MCF 10A (cell line): ENCODE results near the gene NCEH1. TPM values are rescaled to one million over a fixed set of nuclear protein-coding genes. Genes with fewer than 3 reads are reported as not detected.
A peak's percentile ranks its signal among the peaks of the same experiment; 100 is the strongest.

Experiments used
- BruUV-seq: library from RNA; stranded (reverse); fragments of 400-500 nt; replicated peaks from 2 replicates; lab custom pipeline; 2021; lab: Mats Ljungman, UMichigan
- CTCF ChIA-PET: fragments of 300-600 bp; sonication (Branson Sonifier 250); formaldehyde crosslinking; extraction: SDS; loops from one replicate; lab custom pipeline; 2021; ENCODE audit warnings: antibody characterized with exemption, inconsistent platforms; lab: Yijun Ruan, JAX
- POLR2A ChIA-PET: fragments of 300-600, 350-650 bp; sonication (Branson Sonifier 250); formaldehyde crosslinking; extraction: SDS; loops from one replicate; lab custom pipeline; 2020; ENCODE audit warnings: antibody characterized with exemption, inconsistent platforms; lab: Yijun Ruan, JAX
- DNase-seq: peaks from one replicate; pipeline ENCODE4 v3.0.0-alpha.2; 2018; ENCODE audit not compliant: unreplicated experiment
- H3K27ac Mint-ChIP-seq: one replicate; pipeline ENCODE4 v1.8.0; 2022; ENCODE audit warnings: mild to moderate bottlenecking, low read depth, mixed read lengths; ENCODE audit not compliant: unreplicated experiment
- H3K27me3 Mint-ChIP-seq: one replicate; pipeline ENCODE4 v1.8.0; 2022; ENCODE audit warnings: mixed read lengths; ENCODE audit not compliant: insufficient read depth, unreplicated experiment
- H3K36me3 Mint-ChIP-seq: one replicate; pipeline ENCODE4 v1.8.0; 2022; ENCODE audit warnings: mild to moderate bottlenecking, moderate library complexity, mixed read lengths; ENCODE audit not compliant: insufficient read depth, unreplicated experiment
- H3K4me1 Mint-ChIP-seq: one replicate; pipeline ENCODE4 v1.8.0; 2022; ENCODE audit warnings: mixed read lengths; ENCODE audit not compliant: insufficient read depth, unreplicated experiment
- H3K4me3 Mint-ChIP-seq: one replicate; pipeline ENCODE4 v1.8.0; 2022; ENCODE audit warnings: mild to moderate bottlenecking, moderate library complexity, mixed read lengths; ENCODE audit not compliant: unreplicated experiment
- H3K9me3 Mint-ChIP-seq: one replicate; pipeline ENCODE4 v1.8.0; 2022; ENCODE audit warnings: mixed read lengths; ENCODE audit not compliant: unreplicated experiment
- intact Hi-C: fragments of 100-400 bp; cut with micrococcal nuclease; formaldehyde crosslinking; loops from 2 replicates; pipeline ENCODE4 v1.14.1; 2022
- total RNA-seq: library from RNA; stranded (reverse); gene quantifications from 2 replicates; pipeline ENCODE4 v1.2.3, GENCODE V29; 2022
- TF ChIP-seq, protein P1 (sequence below): fragments of 200-600 bp; IDR thresholded peaks from one replicate; pipeline ENCODE4 v1.8.0; 2022; ENCODE audit warnings: antibody characterized with exemption, mild to moderate bottlenecking; ENCODE audit not compliant: unreplicated experiment

The NCEH1 gene
- total RNA-seq, 1 experiment from 2014 or later, result 28.8 TPM

DNA sequence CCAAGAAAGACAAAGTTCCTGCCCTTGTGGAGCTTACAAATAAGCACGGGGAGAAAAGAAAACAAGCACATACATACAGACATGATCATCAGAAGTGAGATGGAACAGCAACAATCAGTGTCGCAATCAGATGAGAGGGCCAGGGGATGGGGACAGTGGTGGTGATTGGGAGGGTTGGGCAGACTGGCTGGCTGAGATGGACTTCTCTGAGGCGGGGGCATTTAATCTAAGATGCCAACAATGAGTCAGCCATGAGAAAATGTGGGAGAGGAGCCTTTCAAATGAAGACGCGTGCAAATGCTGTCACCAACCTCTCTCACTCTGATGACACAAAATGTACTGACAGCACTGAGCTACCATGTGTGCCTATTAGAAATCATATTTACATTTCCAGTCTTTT lies 81.4 kb downstream of the NCEH1 start:
- TF ChIP-seq, protein P1, sequence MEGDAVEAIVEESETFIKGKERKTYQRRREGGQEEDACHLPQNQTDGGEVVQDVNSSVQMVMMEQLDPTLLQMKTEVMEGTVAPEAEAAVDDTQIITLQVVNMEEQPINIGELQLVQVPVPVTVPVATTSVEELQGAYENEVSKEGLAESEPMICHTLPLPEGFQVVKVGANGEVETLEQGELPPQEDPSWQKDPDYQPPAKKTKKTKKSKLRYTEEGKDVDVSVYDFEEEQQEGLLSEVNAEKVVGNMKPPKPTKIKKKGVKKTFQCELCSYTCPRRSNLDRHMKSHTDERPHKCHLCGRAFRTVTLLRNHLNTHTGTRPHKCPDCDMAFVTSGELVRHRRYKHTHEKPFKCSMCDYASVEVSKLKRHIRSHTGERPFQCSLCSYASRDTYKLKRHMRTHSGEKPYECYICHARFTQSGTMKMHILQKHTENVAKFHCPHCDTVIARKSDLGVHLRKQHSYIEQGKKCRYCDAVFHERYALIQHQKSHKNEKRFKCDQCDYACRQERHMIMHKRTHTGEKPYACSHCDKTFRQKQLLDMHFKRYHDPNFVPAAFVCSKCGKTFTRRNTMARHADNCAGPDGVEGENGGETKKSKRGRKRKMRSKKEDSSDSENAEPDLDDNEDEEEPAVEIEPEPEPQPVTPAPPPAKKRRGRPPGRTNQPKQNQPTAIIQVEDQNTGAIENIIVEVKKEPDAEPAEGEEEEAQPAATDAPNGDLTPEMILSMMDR, result no peak
- intact Hi-C loops, result no loop called here
- peak; percentile 64 for DNase-seq
- ChIA-PET CTCF (interaction anchor here (0.6 to 1.5 kb wide), 3 partner anchors 37 to 249 kb away, joined by 3 to 4 read pairs (median 4); partner anchors contain the start of gene NCEH1), POLR2A (interaction anchor here (0.7 kb wide), 1 partner anchor 26 kb away, joined by 3 read pairs; no protein-coding TSS in a partner anchor)
- Mint-ChIP-seq H3K4me1 (peaks cover 30% of the 10 kb centered on the region), H3K27ac (peak overlapping the region; percentile 4), H3K4me3 (no peak overlapping the region), H3K9me3 (no peaks in the 10 kb centered on the region), H3K36me3 (peaks cover 11% of the 10 kb centered on the region), H3K27me3 (no peaks in the 10 kb centered on the region)
- no TSS peak for BruUV-seq

GRCh38 chr3:172627057-172627809 lies 83.6 kb downstream of the NCEH1 start:
- Mint-ChIP-seq H3K27ac (peak overlapping the region; percentile 84), H3K27me3 (no peaks in the 10 kb centered on the region), H3K9me3 (no peaks in the 10 kb centered on the region), H3K36me3 (peaks cover 8% of the 10 kb centered on the region), H3K4me1 (peaks cover 43% of the 10 kb centered on the region), H3K4me3 (no peak overlapping the region)
- BruUV-seq, result no TSS peak
- ChIA-PET POLR2A (interaction anchor here (0.7 to 1.6 kb wide), 4 partner anchors 20 to 588 kb away, joined by 3 to 4 read pairs (median 3); no protein-coding TSS in a partner anchor), CTCF (interaction anchor here (0.6 to 2.4 kb wide), 10 partner anchors 13 to 1008 kb away, joined by 3 to 9 read pairs (median 4); partner anchors contain the start of gene NCEH1)
- intact Hi-C loops, result no loop called here
- peak; percentile 59 for DNase-seq
- TF ChIP-seq, protein P1, result no peak

GRCh38 chr3:172626021-172626640 lies 84.7 kb downstream of the NCEH1 start:
- ChIA-PET POLR2A (interaction anchor here (0.6 to 1.6 kb wide), 5 partner anchors 8 to 84 kb away, joined by 3 to 7 read pairs (median 3); partner anchors contain the start of gene NCEH1), CTCF (interaction anchor here (1.0 to 2.4 kb wide), 7 partner anchors 14 to 47 kb away, joined by 3 to 9 read pairs (median 7); no protein-coding TSS in a partner anchor)
- Mint-ChIP-seq H3K27me3 (no peaks in the 10 kb centered on the region), H3K27ac (peak overlapping the region; percentile 84), H3K4me1 (peaks cover 46% of the 10 kb centered on the region), H3K36me3 (peaks cover 2% of the 10 kb centered on the region), H3K9me3 (no peaks in the 10 kb centered on the region), H3K4me3 (no peak overlapping the region)
- intact Hi-C loops, result no loop called here
- peak; percentile 73 for DNase-seq
- TF ChIP-seq, protein P1, result no peak
- no TSS peak for BruUV-seq

DNA sequence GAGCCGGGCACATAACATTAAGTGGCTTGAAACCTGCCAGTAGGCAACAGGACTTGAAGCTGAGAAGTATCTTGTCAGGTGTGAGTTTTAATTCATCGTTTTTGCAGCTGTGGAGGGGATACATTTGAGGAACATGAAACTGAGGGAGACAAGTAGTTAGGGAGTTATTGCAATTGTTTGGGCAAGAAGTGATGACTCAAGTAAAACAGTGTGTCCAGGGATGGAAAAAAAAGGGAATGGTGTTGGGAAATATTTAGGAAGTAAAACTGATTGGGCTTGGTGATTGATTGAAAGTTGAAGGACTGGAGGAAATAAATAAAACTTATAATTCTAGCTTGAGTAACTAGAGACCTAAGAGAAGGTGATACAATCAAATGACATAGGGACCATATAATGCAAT lies 85.5 kb downstream of the NCEH1 start:
- H3K4me3 Mint-ChIP-seq, result no peak overlapping the region
- no peaks in the 10 kb centered on the region for H3K36me3 Mint-ChIP-seq
- peak; percentile 75 for DNase-seq
- BruUV-seq, result no TSS peak
- H3K27me3 Mint-ChIP-seq, result no peaks in the 10 kb centered on the region
- POLR2A ChIA-PET, result interaction anchor here (0.6 to 1.4 kb wide), 6 partner anchors 22 to 145 kb away, joined by 3 to 7 read pairs (median 3); partner anchors contain the start of gene NCEH1
- intact Hi-C loops, result no loop called here
- H3K9me3 Mint-ChIP-seq, result no peaks in the 10 kb centered on the region
- H3K4me1 Mint-ChIP-seq, result peaks cover 44% of the 10 kb centered on the region
- TF ChIP-seq, protein P1, result no peak
- H3K27ac Mint-ChIP-seq, result peak overlapping the region; percentile 4
- CTCF ChIA-PET, result interaction anchor here (0.7 to 2.4 kb wide), 11 partner anchors 10 to 534 kb away, joined by 3 to 10 read pairs (median 4); partner anchors contain the start of gene NCEH1
